HG03571 (cell line): ENCODE data around the gene NF1.
"Not testable (repeated sequence)": the region's sequence is repeated elsewhere in the genome, so short reads cannot be mapped to it uniquely, and the experiment has no call there.

Experiments used
- ATAC-seq: cut with Tn5 transposase; IDR thresholded peaks from one replicate; pipeline ENCODE4 v1.9.1; 2021; ENCODE audit not compliant: unreplicated experiment

NF1 gene

DNA sequence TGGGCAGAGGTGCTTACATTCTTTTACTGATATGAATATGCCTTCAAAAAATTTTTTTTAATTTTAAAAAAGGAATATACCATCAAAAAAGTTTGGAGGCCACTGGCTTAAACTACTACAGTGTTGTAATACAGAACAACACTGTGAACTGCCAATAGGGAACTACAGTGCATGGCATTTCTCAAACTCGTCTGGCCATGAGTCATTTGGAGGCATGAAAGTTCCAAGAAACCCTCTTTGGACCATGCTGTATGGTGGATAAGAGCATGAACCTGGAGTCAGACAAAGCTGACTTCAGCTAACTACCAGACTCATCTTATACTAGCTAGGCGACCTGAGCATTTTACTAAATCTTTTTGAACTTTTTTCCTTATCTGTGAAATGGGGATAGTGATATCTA lies 9.2 kb upstream of the NF1 start:
- ATAC-seq = no peak

DNA sequence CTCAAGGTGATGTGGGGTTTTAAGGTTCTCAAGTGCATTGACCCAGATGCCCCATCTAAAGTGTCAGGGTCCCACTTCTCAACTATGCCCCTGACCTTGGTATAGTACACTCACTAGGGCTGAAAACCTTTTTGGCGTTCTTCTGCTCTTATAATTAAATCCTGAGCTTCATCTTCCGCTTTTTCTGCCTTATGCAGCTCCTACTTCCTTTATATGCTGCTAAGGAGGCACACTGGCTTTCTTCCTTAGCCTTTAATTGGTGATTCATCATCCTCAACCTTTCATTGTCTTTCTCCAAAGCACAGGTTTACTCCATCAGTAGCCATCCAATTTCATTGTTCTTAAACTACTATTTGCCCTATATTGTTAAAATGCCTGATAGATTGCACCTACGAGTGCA lies 5.3 kb upstream of the NF1 start:
- no peak for ATAC-seq

DNA sequence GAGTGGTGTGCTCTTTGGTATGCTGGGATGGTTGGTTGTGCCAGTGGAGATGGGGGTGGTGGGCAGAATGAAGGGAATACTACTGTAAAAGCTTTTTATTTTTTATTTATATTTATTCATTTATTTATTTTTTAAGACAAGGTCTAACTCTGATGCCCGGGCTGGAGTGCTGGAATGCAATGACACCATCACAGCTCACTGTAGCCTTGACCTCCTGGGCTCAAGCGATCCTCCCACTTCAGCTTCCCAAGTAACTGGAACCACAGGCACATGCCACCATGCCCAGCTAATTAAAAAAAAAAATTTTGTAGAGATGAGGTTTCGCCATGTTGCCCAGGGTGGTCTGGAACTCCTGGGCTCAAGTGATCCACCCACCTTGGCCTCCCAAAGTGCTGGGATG lies 4.1 kb upstream of the NF1 start:
- not testable (repeated sequence) for ATAC-seq

GRCh38 chr17:31092475-31093064 lies 2.2 kb upstream of the NF1 start:
- ATAC-seq = no peak

DNA sequence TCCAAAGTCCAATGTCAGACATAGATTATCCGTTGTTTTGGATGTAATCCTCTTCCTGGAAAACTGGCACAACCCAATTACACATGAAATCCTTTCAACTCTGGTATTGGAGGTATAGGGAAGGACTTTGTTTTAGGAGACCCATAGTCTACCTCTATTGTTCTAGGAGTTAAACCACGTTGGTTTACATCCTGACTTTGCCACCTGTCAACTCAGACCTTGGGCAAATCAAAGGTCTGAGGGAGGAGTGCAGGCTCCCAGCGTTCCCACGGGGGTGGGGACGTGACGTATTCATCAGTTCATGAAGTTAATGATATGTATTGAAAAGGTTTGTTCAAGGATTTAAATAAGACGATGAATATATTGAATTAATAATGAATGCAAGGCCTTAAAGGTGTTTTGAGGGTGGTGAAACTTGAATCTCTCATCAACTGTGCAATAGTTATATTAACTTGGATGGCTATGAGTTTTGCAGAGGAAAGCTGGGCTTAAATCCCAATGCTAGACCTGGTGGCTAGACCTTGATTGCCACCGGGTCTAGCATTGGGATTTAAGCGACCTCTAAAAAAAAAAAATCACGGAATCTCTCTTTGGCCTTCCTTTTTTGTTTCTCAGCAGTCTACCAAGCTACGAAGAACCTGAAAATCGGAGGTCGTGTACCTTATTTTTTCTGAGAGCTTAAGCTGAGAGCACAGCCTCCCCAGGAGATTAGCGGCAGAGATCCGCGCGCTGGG lies 744 bp upstream of the NF1 start:
- no peak for ATAC-seq

DNA sequence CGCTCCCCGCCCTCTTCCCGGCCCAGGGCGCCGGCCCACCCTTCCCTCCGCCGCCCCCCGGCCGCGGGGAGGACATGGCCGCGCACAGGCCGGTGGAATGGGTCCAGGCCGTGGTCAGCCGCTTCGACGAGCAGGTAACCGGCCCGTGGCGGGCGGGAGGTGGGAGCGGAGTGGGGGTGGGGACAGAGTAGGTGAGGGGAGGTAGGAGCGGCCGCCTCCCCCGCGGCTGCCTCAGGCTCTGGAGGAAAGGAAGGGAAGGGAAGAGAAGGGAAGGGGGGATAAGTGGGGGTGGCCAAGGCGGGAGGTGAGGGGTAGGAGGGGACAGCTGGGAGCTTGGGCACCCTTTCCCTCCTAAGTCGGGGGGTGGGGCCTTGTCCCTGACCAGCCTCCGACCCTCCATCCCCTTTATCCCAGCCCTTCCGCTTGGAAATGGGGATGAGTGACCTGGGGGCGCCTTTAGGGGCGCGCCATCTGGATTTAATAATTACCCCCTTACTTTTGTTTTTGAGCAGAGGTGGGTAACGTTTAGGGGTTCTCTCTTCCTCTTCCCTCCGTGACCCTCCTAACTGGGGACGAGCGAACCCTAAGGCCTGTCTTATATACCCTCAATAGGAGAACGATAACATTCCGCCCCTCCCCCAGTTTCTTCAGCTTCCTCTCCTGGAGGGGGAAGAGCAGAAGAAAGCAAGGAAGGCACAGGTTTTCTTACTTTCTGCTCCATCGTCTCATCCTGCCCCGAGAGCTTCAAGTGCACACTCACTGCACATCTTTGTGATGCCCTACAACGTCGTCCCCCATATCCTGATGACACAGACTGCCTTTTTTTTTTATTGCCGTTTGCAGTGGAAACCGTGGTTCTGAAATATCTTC lies 694 bp downstream of the NF1 start:
- ATAC-seq = no peak

DNA sequence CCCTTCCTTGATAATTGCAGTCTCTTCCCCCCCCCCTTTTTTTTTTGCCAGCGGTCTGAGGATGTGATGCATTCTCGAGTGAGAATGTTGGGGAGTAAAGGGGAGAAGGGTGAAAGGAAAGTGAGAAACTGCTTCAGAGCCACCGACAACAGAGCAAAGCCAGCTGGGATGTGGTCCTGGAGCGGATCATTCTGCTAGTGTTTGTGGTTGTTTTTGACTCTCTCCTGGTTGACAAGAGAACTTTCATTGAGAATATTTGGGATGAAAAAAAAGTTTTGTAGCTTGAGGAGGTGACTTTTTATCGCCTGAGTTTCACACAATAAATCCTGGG lies 1.3 kb downstream of the NF1 start:
- no peak for ATAC-seq

GRCh38 chr17:31099016-31099415 lies 4.2 kb downstream of the NF1 start:
- no peak for ATAC-seq

DNA sequence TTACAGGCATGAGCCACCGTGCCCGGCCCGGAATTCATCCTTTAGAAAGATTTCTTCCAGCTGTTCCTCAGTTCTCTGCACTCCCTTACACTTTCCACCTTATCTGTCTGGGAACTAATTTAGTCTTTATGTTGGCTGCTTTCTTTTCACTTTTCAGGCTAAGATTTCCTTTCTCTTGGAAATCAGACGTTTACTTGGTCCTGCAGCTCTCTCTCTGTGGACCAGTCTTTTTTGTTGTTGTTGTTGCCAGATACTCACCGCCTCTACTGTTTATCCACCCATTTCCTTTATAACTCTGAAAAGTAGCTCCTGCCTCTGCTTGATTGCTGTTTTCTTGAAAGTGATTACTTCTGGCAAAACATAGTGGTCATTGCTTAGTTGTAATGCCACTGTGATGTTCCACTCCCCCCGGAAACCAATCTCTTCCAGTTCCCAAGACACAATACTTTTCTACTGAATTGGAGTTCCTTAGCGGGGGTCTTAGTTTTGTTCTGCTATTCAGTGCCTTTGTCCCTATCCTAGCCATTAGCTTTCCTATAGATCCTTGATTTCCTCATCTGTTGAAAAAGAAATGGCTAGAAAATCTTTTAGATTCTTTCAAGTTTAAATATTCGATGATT lies 6.2 kb downstream of the NF1 start:
- no peak for ATAC-seq

DNA sequence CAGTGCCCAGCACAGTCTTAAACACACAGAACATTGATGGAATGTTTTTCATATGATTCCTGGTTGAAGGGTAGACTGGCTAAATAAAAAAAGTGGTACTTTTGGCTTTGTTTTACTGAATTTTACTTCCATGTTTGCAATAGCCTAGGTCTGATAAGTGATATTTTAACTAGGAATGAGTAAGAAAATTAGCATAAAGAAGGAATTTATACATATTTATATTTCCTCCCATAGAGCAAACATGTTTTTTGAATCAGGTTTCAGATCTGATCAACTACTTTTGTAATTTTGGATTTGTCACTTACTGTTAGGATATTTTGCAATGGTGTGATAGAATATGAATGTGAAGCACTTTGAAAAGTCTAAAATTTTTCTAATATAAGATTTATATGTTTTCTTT lies 7.2 kb downstream of the NF1 start:
- ATAC-seq = no peak

- no peak for ATAC-seq
Observed at GRCh38 chr17:31105991-31106390, 11.2 kb downstream of the NF1 start.

GRCh38 chr17:31111183-31111582 lies 16.4 kb downstream of the NF1 start:
- ATAC-seq = no peak

GRCh38 chr17:31112001-31112661 lies 17.4 kb downstream of the NF1 start:
- ATAC-seq = no peak

GRCh38 chr17:31113368-31113767 lies 18.6 kb downstream of the NF1 start:
- ATAC-seq = not testable (repeated sequence)

DNA sequence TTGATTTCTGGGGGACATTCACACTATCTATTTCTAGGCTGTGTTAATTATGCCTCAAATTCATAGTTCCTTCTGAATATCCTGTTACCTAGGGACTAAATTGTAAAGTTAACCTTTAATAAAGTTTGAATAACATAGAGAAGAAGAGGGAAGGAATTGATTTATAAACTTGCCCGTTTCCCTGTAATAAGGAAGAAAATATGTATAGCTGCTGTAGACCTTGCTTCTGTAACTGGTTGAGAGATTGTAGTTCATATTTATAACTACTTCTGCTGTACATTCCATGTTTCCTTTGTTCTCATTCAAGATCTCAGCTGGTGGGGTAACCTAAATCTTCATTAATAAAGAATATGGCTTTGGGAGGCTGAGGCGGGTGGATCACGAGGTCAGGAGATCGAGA lies 19.2 kb downstream of the NF1 start:
- ATAC-seq = no peak

DNA sequence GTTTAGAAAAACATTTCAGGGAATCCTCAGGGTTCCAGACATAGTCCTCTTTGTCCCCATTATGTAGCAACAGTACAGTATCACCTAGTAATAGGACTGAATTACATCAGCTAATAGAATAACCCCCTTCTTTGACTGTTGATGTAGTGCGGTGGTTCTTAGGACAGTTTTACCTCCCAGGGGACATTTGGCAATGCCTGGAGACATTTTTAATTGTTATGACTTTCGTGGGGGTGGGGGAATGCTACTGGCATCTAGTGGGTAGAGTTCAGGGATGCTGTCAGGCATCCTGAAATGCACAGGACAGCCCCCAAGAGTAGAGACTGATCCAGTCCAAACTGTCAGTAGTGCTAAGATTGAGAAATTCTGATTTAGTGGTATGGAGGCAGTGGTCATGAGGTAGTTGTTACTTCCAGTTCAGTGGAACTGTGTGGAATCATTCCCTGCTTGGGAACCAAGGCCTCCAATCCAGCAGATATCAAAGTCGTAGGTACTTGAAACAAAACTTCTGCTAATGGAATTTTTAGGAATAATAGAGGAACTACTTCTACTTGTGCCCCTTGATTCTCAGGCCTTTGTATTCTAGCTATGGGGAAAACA lies 20.3 kb downstream of the NF1 start:
- ATAC-seq = no peak

- no peak for ATAC-seq
Observed at GRCh38 chr17:31116167-31116566, 21.4 kb downstream of the NF1 start.

DNA sequence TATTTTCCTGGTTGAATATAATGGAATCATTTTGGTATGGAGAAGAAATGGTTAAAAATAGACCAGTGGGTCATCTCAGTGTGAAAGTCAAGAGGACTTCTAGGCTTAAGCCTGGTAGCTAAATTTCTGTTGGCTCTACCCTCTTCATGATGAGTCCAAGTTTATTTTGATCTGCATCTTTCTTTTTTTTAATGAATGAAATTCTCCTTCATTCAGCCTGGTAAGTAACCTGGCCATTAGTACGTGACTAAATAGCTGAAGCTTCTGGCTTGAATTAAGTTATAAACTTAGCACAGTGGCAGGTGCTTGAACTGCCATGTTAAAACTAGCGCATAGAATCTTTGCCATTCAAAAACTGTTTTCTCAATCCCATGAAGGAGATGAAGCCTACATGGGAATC lies 28.0 kb downstream of the NF1 start:
- ATAC-seq = no peak

- ATAC-seq = no peak
Observed at GRCh38 chr17:31126318-31126717, 31.5 kb downstream of the NF1 start.

GRCh38 chr17:31128241-31128640 lies 33.5 kb downstream of the NF1 start:
- no peak for ATAC-seq
